Sigmoid colon (tissue), 7 donors: ENCODE results near the gene RBAK. TPM values are rescaled to one million over a fixed set of nuclear protein-coding genes. Genes with fewer than 3 reads are reported as not detected.
"Not testable (repeated sequence)": the region's sequence is repeated elsewhere in the genome, so short reads cannot be mapped to it uniquely, and the experiment has no call there.

Experiments used
- DNase-seq: peaks from one replicate; pipeline ENCODE4 v3.0.0-alpha.2; 2019
- H3K27ac ChIP-seq, 4 donors: fragments of 200-600 bp; sonication (generic); one replicate each; pipeline ENCODE4 v1.5.1; 2016 to 2019; ENCODE audit warnings: mild to moderate bottlenecking in 1 of 4
- H3K27me3 ChIP-seq, 3 donors: fragments of 200-600 bp; sonication (generic); one replicate each; pipeline ENCODE4 v1.5.1; 2019; ENCODE audit warnings: mild to moderate bottlenecking in 1 of 3
- H3K36me3 ChIP-seq, 4 donors: fragments of 200-600 bp; sonication (generic); one replicate each; pipeline ENCODE4 v1.5.1; 2016 to 2019
- H3K4me1 ChIP-seq, 4 donors: fragments of 200-600 bp; sonication (generic); one replicate each; pipeline ENCODE4 v1.5.1; 2017 to 2019
- H3K4me3 ChIP-seq, 4 donors: fragments of 200-600 bp; sonication (generic); one replicate each; pipeline ENCODE4 v1.5.1; 2017 to 2019; ENCODE audit warnings: mild to moderate bottlenecking in 2 of 4, moderate library complexity in 1 of 4
- H3K9me3 ChIP-seq, 4 donors: fragments of 200-600 bp in 3 of 4; sonication (generic) in 3 of 4; one replicate each; pipeline versions ENCODE4 v1.5.1 to v1.6.1; 2013 to 2019
- EP300 ChIP-seq, 4 donors: sonication (generic); formaldehyde crosslinking; IDR thresholded peaks; one replicate each; pipeline ENCODE4 v1.6.1; 2017; ENCODE audit warnings: antibody characterized with exemption in 4 of 4
- POLR2A ChIP-seq, 2 donors: fragments of 450-650 bp; IDR thresholded peaks; one replicate each; pipeline ENCODE4 v1.6.1; 2016; ENCODE audit warnings: antibody characterized with exemption in 2 of 2, mild to moderate bottlenecking in 2 of 2, moderate library complexity in 2 of 2
- POLR2AphosphoS5 ChIP-seq, 4 donors: sonication (generic); formaldehyde crosslinking; IDR thresholded peaks; one replicate each; pipeline ENCODE4 v1.6.1; 2017; ENCODE audit warnings: antibody characterized with exemption in 4 of 4
- WGBS, 2 donors: extraction: QIAGEN DNeasy Blood & Tissue Kit; methylation state at CpG; one replicate each; pipeline ENCODE4 v1.1.7; 2013; 5-methylcytosine and 5-hydroxymethylcytosine counted together
- intact Hi-C: fragments of 100-400 bp; cut with DNase I; formaldehyde crosslinking; loops from one replicate; pipeline ENCODE4 v1.15.1; 2023
- polyA plus RNA-seq, 3 donors: library from polyadenylated mRNA; stranded (reverse); fragments of 200-250 nt; gene quantifications; one replicate each; pipeline ENCODE4 v1.2.3, GENCODE V29; 2013
- total RNA-seq, 4 donors: library from RNA; depleted of rRNA; stranded (reverse); fragments of >200 nt; gene quantifications; one replicate each; pipeline ENCODE4 v1.1.0, GENCODE V29; 2016
- TF ChIP-seq, protein P1 (sequence below), 4 experiments: fragments of 450-650 bp in 3 of 4; fragments of 200-600 bp in 1 of 4; IDR thresholded peaks; one replicate each; pipeline ENCODE4 v1.5.1; 2016 to 2019; ENCODE audit warnings: antibody characterized with exemption in 4 of 4, mild to moderate bottlenecking in 3 of 4, moderate library complexity in 2 of 4
- donor health status: healthy with polysubstance abuse.
- donor health status: Bipolar disorder and iron deficiency.
- donor health status: healthy.

Gene RBAK
- total and polyA plus RNA-seq, 7 donors, result 1.8 to 12.5 (median 8.9) TPM

GRCh38 chr7:5083311-5083711, 37.7 kb downstream of the RBAK start:
- Histone ChIP-seq H3K36me3 (no peaks in the 10 kb centered on the region), H3K27me3 (peaks cover 0 to 21% (median 6%) of the 10 kb centered on the region in 3 donors), H3K4me3 (no peak overlapping the region), H3K9me3 (no peaks in the 10 kb centered on the region), H3K27ac (no peak overlapping the region), H3K4me1 (peaks cover 0 to 6% (median 2%) of the 10 kb centered on the region in 4 donors)
- 91 to 92% methylated on average over 24 of the region's 24 CpGs for WGBS, 2 donors
- no peak for TF ChIP-seq POLR2AphosphoS5 (IDR thresholded peaks at IDR 0.05)
- TF ChIP-seq EP300 (IDR thresholded peaks at IDR 0.05), result no peak
- TF ChIP-seq POLR2A (IDR thresholded peaks at IDR 0.05), result no peak
- TF ChIP-seq, protein P1, sequence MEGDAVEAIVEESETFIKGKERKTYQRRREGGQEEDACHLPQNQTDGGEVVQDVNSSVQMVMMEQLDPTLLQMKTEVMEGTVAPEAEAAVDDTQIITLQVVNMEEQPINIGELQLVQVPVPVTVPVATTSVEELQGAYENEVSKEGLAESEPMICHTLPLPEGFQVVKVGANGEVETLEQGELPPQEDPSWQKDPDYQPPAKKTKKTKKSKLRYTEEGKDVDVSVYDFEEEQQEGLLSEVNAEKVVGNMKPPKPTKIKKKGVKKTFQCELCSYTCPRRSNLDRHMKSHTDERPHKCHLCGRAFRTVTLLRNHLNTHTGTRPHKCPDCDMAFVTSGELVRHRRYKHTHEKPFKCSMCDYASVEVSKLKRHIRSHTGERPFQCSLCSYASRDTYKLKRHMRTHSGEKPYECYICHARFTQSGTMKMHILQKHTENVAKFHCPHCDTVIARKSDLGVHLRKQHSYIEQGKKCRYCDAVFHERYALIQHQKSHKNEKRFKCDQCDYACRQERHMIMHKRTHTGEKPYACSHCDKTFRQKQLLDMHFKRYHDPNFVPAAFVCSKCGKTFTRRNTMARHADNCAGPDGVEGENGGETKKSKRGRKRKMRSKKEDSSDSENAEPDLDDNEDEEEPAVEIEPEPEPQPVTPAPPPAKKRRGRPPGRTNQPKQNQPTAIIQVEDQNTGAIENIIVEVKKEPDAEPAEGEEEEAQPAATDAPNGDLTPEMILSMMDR (IDR thresholded peaks at IDR 0.05), result no peak
- DNase-seq, result no peak
- intact Hi-C loops, result loop anchor here (10.0 kb wide), 1 partner anchor 249 kb away; no protein-coding TSS in a partner anchor

GRCh38 chr7:5086256-5086655, 40.6 kb downstream of the RBAK start:
- DNase-seq, result no peak
- Histone ChIP-seq H3K4me3 (no peak overlapping the region), H3K27ac (no peak overlapping the region), H3K27me3 (peaks cover 0 to 20% (median 6%) of the 10 kb centered on the region in 3 donors), H3K4me1 (peaks cover 0 to 6% (median 2%) of the 10 kb centered on the region in 4 donors), H3K9me3 (no peaks in the 10 kb centered on the region), H3K36me3 (no peaks in the 10 kb centered on the region)
- TF ChIP-seq, protein P1 (IDR thresholded peaks at IDR 0.05), result no peak
- no peak for TF ChIP-seq EP300 (IDR thresholded peaks at IDR 0.05)
- no peak for TF ChIP-seq POLR2A (IDR thresholded peaks at IDR 0.05)
- TF ChIP-seq POLR2AphosphoS5 (IDR thresholded peaks at IDR 0.05), result no peak
- WGBS, 2 donors, result 79 to 80% methylated on average over 9 of the region's 9 CpGs
- intact Hi-C loops, result loop anchor here (2.0 to 10.0 kb wide), 2 partner anchors 113 to 251 kb away; no protein-coding TSS in a partner anchor

GRCh38 chr7:5088228-5088833, 42.7 kb downstream of the RBAK start:
- H3K4me1 ChIP-seq, H3K4me3 ChIP-seq, H3K9me3 ChIP-seq, H3K27ac ChIP-seq, DNase-seq, H3K36me3 ChIP-seq: not testable (repeated sequence)
- intact Hi-C loops, result loop anchor here (10.0 kb wide), 1 partner anchor 254 kb away; no protein-coding TSS in a partner anchor
- peaks cover 0 to 20% (median 6%) of the 10 kb centered on the region in 3 donors for H3K27me3 ChIP-seq
- WGBS, 2 donors, result 58 to 77% methylated on average over 12 of the region's 12 CpGs

DNA sequence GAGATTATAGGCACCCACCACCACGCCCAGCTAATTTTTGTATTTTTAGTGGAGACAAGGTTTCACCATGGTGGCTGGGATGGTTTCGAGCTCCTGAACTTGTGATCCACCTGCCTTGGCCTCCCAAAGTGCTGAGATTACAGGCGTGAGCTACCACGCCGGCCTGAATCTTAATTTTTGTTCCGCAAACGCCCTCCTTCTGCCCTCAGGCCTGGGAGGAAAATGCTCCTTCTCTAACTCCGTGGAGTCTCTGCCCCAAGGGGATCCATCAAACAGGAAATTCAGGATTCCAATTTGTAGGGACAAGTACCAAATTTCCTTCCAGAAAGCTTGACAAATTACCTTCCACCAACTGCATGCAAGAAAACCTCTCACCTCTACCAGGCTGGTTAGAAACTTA, 43.2 kb downstream of the RBAK start:
- Histone ChIP-seq H3K9me3 (peaks cover 0 to 14% (median 8%) of the 10 kb centered on the region in 4 donors), H3K4me3 (no peak overlapping the region), H3K4me1 (peaks cover 0 to 6% (median 2%) of the 10 kb centered on the region in 4 donors), H3K36me3 (no peaks in the 10 kb centered on the region), H3K27ac (no peak overlapping the region), H3K27me3 (peaks cover 0 to 20% (median 6%) of the 10 kb centered on the region in 3 donors)
- intact Hi-C loops, result loop anchor here (10.0 kb wide), 1 partner anchor 254 kb away; no protein-coding TSS in a partner anchor
- no peak for DNase-seq
- 79 to 89% methylated on average over 8 of the region's 8 CpGs for WGBS, 2 donors
- no peak for TF ChIP-seq EP300 (IDR thresholded peaks at IDR 0.05)
- no peak for TF ChIP-seq POLR2AphosphoS5 (IDR thresholded peaks at IDR 0.05)
- TF ChIP-seq POLR2A (IDR thresholded peaks at IDR 0.05), result no peak
- TF ChIP-seq, protein P1 (IDR thresholded peaks at IDR 0.05), result no peak

DNA sequence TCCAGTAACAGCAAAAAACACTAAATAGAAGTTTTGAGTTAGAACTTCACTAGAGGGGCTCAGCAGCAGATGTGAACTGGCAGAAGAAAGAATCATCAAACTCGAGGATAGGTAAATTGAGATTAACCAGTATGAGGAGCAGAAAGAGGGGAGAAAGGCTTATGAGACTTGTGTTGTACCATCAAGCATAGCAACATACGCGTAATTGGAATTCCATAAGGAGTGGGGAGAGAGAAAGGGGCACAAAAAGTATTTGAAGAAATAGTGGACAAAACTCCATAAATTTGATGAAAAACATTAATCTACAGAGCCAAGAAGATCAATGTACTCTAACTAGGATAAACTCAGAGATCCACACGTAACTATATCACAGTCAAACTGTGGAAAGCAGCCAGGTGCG, 48.3 kb downstream of the RBAK start:
- TF ChIP-seq POLR2AphosphoS5 (IDR thresholded peaks at IDR 0.05) (no peak), POLR2A (IDR thresholded peaks at IDR 0.05) (no peak), EP300 (IDR thresholded peaks at IDR 0.05) (no peak)
- TF ChIP-seq, protein P1 (IDR thresholded peaks at IDR 0.05), result no peak
- Histone ChIP-seq H3K9me3 (peaks cover 4 to 23% (median 18%) of the 10 kb centered on the region in 4 donors), H3K27ac (no peak overlapping the region), H3K36me3 (no peaks in the 10 kb centered on the region), H3K4me1 (no peaks in the 10 kb centered on the region), H3K27me3 (no peaks in the 10 kb centered on the region), H3K4me3 (no peak overlapping the region)
- DNase-seq, result no peak
- WGBS, 2 donors, result 67 to 86% methylated on average over 5 of the region's 5 CpGs
- intact Hi-C loops, result no loop called here
